Erythroblast (primary cell): ENCODE data around the gene ADD1.
A peak's percentile ranks its signal among the peaks of the same experiment; 100 is the strongest.

Source experiments
- DNase-seq, 2 experiments: peaks; one replicate each; lab custom pipeline; 2025; lab: John Stamatoyannopoulos, UW
- GATA1 ChIP-seq: IDR thresholded peaks from 2 replicates; pipeline ENCODE4 v1.6.1; 2011; ENCODE audit warnings: low read depth, mild to moderate bottlenecking, control low read depth, low read length, moderate library complexity
- POLR2A ChIP-seq: IDR thresholded peaks from 2 replicates; pipeline ENCODE4 v1.6.1; 2011; ENCODE audit warnings: mild to moderate bottlenecking, low read length

ADD1 gene

DNA sequence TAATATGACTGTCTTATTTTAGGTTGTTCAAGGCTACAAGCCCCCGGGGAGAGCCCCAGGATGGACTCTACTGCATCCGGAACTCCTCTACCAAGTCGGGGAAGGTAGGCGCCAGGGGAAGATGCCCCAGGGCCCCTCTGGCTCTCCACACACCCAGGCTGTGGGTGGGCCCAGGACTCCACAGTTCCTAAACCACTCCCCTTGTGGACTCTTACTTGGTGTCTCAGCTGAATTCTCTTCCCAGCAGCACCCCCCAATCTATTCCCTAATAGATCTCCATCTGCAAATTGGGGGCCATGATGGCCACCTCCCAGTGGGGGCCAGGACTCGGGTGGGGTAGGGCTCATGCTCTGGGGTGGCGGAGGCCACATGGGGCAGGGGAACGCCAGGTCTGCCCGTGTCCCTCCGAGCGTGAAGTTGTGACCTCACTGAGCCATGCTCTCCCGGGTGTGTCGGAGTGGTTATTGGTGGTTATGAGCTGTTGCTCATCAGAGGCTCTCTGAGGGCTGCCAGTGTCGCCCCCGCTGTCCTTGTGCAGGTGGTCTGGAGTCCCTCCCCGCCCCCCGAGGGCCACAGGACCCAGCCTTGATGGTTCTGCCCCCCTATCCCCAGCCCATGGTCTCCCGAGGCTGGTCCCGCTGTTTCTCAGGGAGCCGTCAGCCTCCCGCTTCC is 11.2 kb upstream of the ADD1 start:
- TF ChIP-seq GATA1 (no peak), POLR2A (no peak)
- no peak for DNase-seq

DNA sequence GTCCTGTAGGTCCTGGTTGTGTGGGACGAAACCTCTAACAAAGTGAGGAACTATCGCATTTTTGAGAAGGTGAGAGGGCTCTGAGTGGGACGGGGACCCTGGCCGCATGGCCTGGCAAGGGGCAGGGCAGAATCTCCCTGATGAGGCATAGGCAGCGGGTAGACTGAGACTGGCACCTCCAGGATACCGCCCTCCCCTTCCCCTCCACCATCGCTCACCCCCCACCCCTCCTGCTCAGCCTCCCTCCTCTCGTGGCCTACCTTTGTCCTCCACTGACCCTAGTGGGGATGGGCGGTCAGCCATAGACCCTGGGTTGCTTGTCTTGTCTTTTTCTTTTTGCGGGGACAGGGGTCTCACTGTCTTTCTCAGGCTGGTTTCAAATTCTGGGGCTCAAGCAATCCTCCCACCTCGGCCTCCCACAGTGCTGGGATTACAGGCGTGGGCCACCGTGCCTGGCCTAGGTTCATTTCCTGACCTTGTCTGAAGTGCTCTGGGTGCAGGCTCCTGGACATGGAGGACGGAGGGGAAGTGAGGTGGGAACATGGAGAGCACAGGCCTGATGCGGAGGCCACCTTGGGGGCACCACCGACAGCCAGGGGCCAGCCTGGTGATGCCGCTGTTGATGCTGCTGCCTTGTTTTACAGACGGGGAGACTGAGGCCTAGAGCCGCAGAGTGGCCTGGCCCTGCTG is 10.5 kb upstream of the ADD1 start:
- DNase-seq = no peak
- TF ChIP-seq POLR2A = no peak
- TF ChIP-seq GATA1 = no peak

DNA sequence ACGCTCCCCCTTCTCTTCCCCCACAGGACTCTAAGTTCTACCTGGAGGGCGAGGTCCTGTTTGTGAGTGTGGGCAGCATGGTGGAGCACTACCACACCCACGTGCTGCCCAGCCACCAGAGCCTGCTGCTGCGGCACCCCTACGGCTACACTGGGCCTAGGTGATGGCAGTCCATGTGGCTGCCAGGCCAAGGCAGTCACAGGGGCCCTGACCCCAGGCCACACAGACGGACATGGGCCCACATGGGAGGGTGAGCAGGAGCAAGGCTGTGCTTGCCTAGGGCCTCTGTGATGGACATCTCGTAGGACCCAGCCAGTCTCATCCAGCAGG is 10.0 kb upstream of the ADD1 start:
- DNase-seq = no peak
- TF ChIP-seq POLR2A (no peak), GATA1 (no peak)

DNA sequence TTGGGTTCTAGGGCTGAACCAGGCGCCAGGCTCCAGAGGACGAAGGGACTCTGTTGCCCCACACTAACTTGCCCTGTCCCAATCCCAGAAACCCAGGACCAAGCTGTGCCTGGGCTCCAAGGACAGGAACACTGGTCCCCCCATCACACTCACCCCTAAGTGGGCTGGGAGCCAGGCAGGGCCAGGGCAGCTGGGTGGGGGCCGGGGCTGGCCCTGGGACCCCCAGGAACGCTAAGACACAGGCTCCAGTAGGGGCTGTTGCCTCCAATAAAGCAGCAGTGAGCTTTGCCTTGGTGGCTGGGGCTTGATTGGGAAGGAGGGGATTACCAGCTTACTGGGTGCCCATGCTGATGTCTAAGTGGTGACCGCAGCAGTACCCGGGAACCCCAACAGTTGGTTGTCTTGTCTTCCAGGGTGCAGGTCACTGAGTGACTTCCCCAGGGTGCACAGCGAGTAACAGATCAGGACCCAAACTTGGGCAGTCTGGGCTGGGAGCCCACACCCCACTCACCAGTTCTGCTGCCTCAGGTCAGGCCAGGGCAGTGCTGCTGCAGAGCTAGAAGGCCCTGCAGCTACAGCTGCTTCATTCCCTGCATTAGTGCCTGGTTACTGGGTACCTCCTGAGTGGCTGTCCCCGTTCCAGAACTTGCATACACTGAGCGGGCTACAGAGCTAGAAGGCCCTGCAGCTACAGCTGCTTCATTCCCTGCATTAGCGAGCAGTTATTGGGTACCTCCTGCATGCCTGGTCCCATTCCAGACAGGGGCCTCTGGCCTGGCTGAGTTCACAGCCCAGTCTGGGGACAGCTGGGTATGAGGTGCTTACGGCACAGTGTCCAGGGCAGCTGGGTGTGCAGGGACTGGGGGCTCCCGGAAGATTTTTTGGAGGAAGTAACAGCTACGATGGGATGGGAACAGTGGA is 9.4 kb upstream of the ADD1 start:
- no peak for DNase-seq
- TF ChIP-seq GATA1 (no peak), POLR2A (no peak)

DNA sequence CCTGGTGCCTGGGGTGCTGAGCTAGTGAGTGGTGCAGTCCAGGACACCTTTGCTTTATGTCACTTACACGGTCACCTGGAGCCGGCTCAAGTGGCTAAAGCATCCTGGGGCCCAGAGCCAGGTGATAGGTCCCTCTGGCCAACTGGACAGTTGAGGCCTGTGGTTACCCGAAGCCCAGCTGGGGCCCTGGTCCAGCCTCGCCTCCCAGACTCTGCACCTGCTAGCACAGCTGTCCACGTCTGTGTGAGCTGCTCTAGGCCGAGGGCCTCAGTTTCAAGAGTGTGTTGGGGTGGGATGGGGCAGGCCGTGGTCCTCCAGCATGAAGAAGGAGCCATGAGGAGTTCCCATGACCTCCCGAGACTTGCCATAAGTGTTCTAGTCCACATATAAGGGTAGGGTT is 7.7 kb upstream of the ADD1 start:
- no peak for TF ChIP-seq GATA1
- no peak for TF ChIP-seq POLR2A
- no peak for DNase-seq

DNA sequence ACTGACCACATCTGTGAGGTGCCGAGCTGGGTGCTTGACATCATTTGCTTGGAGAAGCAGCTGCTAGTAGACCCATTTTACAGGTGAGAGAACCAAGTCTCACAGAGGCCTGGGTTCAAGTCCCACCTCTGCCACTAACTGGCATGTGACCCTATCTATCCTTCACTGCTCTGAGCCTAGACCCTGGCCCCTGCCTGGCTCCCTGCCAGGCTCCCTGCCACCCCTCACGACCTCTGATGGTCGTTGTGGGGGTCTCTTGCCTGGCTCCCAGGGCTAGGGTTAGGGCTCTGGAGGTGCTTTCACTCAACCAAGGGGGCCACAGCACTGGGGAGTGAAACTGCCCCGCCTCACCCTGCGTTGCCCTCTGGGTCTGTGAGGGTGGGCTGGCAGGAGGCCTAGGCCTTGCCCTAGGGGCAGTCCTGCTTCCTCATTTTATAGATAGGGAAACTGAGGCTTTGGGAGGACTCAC is 7.2 kb upstream of the ADD1 start:
- DNase-seq = no peak
- TF ChIP-seq GATA1 (no peak), POLR2A (no peak)

DNA sequence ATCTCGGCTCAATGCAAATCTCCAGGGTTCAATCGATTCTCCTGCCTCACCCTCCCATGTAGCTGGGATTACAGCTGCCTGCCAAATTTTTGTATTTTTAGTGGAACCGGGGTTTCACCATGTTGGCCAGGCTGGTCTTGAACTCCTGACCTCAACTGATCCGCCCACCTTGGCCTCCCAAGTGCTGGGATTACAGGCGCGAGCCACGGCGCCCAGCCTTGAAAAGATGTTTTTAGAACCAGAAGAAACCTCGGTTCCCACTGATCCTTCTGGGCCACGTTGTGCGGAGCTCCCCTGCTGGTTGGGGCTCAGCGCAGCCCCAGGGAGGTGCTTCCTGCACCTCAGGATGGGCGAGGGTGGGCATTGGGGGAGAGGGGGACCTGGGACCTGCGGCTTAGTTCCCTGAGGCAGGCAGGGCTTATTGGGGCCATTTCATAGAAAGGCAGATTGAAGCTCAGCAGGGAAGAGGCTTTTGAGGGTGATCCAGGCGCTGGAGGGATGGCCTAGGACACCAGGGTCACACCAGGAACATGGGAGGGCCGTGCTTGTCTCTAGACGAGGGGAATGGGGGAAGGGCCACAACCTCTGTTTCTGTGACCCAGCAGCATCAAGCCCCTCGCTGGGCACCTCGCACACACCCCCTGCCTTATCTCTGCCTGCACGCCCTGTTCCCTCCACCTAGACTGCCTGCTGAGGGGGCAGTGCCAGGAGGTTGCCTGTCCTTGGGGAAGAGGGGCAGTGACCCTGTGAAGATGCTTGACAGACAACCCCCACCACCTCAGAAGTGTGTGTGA is 6.3 kb upstream of the ADD1 start:
- DNase-seq = no peak

DNA sequence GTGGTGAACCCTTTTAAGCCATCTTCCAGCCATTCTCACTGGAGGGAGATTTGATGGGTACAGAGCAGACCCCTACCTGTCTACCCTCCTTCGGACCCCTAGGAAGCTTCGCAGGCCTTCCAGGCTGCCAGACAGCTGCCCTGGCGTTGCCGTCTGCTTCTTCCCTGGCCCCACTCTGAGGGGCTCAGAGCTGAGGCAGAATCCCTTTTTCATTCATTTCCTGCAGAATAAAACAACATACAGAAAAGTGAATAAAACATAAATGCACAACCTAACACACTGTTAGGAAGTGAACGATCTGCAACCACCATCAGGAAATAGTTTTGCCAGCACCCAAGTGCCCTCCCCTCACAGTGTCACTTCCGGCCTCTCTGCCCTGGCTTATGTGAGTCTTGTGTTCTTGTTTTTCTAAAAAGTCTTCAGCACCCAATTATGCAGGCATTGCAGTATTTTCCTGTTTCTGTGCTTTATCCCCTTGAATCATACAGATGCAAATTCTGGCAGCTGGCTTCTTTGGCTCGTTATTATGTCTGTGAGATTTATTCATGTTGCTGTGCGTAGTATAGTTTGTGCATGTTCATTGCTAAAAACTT is 5.6 kb upstream of the ADD1 start:
- TF ChIP-seq GATA1 = no peak
- no peak for TF ChIP-seq POLR2A

More for the DNA sequence above, 6.3 kb upstream of the ADD1 start:
- no peak for TF ChIP-seq GATA1
- no peak for TF ChIP-seq POLR2A

DNA sequence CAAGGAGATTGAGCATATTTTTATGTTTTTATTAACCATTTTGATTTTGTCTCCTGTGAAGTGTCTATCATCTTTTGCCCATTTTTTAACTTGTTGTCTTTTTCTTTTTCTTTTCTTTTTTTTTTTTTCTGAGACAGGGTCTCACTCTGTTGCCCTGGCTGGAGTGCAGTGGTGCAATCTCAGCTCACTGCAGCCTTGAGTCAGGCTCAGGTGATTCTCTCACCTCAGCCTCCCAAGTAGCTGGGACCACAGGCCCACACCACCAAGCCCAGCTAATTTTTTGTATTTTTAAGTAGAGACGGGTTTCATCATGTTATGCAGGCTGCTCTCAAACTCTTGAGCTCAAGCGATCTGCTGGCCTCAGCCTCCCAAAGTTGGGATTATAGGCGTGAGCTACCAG is 4.6 kb upstream of the ADD1 start:
- DNase-seq = no peak
- TF ChIP-seq POLR2A (no peak), GATA1 (no peak)

More for the DNA sequence above, 5.6 kb upstream of the ADD1 start:
- peak in 1 of 2 experiments; percentile 35 for DNase-seq

DNA sequence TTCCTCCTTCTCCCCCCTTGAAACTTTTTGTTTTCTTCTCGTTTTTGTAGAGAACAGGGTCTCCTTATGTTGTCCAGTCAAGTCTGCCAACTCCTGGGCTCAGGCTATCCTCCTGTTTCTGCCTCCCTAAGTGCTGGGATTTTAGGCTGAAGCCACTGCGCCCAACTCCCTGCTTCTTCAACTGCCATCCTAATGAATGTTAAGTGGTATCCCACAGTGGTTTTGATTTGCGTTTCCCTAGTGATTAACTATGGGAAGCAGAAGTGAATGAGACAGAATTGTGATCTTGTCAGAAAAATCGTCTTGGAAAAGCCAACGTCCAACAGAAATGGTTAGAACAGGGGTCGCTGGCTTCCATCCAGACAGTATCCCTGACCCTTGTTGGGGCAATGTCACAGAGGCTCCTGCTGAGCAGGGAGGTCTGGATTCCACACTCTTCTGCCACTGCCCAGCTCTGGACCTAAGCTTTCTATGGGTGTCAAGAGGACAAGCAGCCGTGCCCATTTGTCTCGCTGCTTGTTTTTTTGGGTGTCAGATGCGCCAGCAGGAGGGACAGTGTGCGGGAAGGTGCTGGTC is 869 bp upstream of the ADD1 start:
- TF ChIP-seq GATA1 (no peak), POLR2A (no peak)
- no peak for DNase-seq

DNA sequence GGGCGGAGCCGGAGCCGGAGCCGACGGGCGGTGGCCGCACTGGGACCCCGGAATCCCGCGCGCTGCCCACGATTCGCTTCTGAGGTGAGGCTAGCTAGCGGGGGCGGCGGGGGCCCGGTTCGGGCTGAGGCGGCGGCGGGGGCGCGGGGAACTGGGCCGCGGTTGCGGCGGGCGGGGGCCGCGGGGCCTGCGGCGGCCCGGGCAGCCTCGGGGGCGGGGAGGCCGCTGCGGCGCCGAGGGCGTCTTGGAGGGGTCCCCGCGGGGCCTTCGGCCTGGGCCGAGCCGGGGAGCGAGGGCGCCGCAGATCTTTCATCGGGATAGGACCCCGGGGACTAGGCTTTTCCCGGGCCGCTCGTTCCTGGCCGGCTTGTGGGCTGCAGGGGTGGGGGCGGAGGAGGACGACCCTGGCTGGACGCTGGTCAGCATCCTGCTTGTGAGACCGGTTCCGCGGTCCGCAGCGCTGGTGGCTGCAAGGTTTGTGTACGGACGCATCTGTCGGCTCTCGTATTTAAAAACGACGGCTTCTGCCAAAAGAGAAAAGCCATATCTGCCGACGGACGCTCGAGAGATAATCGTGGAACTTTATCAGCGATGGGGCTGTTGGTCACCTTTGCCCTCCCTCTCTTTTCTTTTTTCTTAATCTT is 419 bp downstream of the ADD1 start:
- DNase-seq = peak; percentile 75 to 78

DNA sequence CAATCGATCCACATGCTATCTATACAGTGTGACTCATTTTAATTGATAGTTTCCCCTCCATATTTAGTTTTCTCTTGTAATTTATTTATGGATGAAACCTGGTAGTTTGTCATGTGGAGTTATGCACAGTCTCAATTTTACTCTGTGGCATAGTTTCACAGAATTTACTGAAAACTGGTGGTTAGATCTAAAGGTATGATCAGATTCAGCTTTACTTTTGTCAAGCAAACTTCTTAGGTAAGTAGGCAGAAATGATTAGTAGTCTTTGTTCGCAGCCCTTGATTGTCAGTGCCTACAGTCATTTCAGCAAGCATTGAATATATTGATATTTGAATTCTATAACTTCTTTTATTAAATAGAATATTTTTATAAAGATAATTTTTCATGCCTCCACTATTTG is 2.5 kb downstream of the ADD1 start:
- no peak for TF ChIP-seq POLR2A
- DNase-seq = no peak

More for the DNA sequence above, 419 bp downstream of the ADD1 start:
- TF ChIP-seq GATA1 (no peak), POLR2A (no peak)
